Measurements from ENCODE around the gene CNPY4. TPM values are rescaled to one million over a fixed set of nuclear protein-coding genes. Genes with fewer than 3 reads are reported as not detected.

Gene CNPY4
- total RNA-seq, 1 experiment from 2014 or later = 10.4 TPM

DNA sequence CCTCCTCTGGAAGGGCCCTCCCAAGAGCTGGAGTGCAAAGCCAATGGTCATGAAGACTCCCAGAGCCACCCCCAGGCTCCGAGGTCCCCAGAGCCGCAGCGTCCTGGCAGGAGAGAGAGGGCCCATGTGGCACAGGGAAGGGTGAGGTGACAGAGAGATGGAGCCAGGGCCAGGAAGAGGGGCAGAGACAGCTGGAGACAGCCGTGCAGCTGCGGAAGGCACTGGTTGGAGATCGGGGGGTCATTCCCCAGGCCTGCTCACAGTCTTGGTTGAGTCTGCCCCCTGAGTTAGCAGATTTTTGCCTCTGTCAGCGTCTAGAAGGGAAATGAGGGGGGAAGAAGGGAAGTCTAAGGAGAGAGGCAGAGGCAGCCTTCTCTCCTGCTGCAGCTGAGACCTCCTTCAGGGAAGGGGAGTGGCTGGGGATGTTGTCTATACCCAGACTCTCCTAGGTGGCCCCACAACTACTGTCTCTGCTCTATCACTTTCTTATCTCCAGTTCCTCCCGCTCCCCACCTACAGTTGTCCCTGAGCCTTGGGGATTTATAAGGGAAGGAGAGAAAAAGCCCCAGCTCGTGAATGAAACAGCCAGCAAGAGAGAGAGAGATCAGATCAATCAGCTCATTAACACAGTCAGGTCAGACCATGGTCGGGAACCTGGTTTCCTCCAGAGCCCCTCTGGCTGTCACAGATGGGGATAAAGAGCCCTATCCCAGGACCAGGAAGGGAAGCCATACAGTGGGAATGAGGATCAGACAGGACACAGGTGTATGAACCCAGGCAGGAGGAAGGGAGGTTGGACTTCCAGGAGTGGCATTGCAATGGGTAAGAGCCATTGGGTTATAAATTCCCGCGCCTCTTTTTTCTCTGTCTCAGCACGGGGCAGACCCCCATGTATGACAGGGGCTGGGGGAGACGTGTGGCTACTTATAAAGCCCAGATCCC lies 47.8 kb downstream of the CNPY4 start:
- Histone ChIP-seq H4K91ac (ENCODE audit: insufficient read length, low read depth, low read length) (no peak overlapping the region), H3K9ac (ENCODE audit: extremely low read depth, insufficient read length, low read length) (no peak overlapping the region), H2BK15ac (ENCODE audit: low read depth, low read length) (no peak overlapping the region), H4K5ac (ENCODE audit: insufficient read length, low read depth, low read length) (no peak overlapping the region), H3K14ac (ENCODE audit: insufficient read depth, low read length) (no peak overlapping the region; the same call in 1 of the 2 replicates), H3K18ac (ENCODE audit: insufficient read length, low read depth, low read length) (no peak overlapping the region), H3K79me2 (ENCODE audit: insufficient read depth, low read length) (no peaks in the 10 kb centered on the region), H2AFZ (ENCODE audit: low read length) (no peak overlapping the region), H3T11ph (ENCODE audit: low read length) (no peak overlapping the region), H2BK5ac (ENCODE audit: insufficient read length, low read length) (no peak overlapping the region), H3K27me3 (ENCODE audit: insufficient read depth, low read length) (no peaks in the 10 kb centered on the region; the same call in 1 of the 2 replicates), H3K27ac (ENCODE audit: insufficient read length, low read depth, low read length) (no peak overlapping the region), H4K8ac (replicated peaks; ENCODE audit: insufficient read length, low read depth, low read length) (no peak overlapping the region), H3K4me2 (ENCODE audit: insufficient read depth, insufficient read length, low read length) (peak overlapping the region; percentile 65), H2AK5ac (ENCODE audit: insufficient read length, low read length) (no peak overlapping the region), H3K9me3 (ENCODE audit: control insufficient read depth, low read depth, low read length) (no peaks in the 10 kb centered on the region), H2BK120ac (ENCODE audit: low read depth, low read length, poor library complexity, severe bottlenecking) (no peak overlapping the region), H3K23me2 (ENCODE audit: insufficient read length, low read depth, low read length, poor library complexity, severe bottlenecking) (peaks cover 11% of the 10 kb centered on the region), H3K4me1 (ENCODE audit: insufficient read depth, low read length) (peaks cover 10% of the 10 kb centered on the region), H4K20me1 (ENCODE audit: control insufficient read depth, insufficient read depth, insufficient read length) (no peaks in the 10 kb centered on the region), H3K79me1 (ENCODE audit: insufficient read depth, low read depth, low read length, poor library complexity, severe bottlenecking) (no peaks in the 10 kb centered on the region), H2BK12ac (ENCODE audit: insufficient read length, low read depth, low read length) (no peak overlapping the region), H3K56ac (ENCODE audit: insufficient read length, low read depth, low read length) (no peak overlapping the region), H3K23ac (ENCODE audit: insufficient read length, low read depth, low read length) (no peak overlapping the region), H3K4ac (ENCODE audit: low read depth, low read length) (no peak overlapping the region), H2BK20ac (ENCODE audit: low read depth, low read length, poor library complexity, severe bottlenecking) (no peak overlapping the region)
- Mint-ChIP-seq H3K9me3 (no peaks in the 10 kb centered on the region; a peak in 1 of 5 replicates), H3K27ac (peak overlapping the region in 1 of 3 experiments; percentile 24; a peak in 1 of 7 replicates), H3K36me3 (ENCODE audit: insufficient read depth in 1 of 3, low read depth in 3 of 3) (peaks cover 3 to 11% (median 4%) of the 10 kb centered on the region in 3 experiments; a peak in 3 of 7 replicates), H3K4me1 (peaks cover 47 to 59% of the 10 kb centered on the region in 2 experiments), H3K27me3 (ENCODE audit: low read depth) (peaks cover 32% of the 10 kb centered on the region), H3K4me3 (peak overlapping the region; percentile 74 to 82)
- WGBS (ENCODE audit: extremely low coverage, insufficient read length, low lambda C conversion rate) = no CpG with 5 or more reads among the region's 14 CpGs
- DNase-seq = no peak
- TF ChIP-seq, protein P1, sequence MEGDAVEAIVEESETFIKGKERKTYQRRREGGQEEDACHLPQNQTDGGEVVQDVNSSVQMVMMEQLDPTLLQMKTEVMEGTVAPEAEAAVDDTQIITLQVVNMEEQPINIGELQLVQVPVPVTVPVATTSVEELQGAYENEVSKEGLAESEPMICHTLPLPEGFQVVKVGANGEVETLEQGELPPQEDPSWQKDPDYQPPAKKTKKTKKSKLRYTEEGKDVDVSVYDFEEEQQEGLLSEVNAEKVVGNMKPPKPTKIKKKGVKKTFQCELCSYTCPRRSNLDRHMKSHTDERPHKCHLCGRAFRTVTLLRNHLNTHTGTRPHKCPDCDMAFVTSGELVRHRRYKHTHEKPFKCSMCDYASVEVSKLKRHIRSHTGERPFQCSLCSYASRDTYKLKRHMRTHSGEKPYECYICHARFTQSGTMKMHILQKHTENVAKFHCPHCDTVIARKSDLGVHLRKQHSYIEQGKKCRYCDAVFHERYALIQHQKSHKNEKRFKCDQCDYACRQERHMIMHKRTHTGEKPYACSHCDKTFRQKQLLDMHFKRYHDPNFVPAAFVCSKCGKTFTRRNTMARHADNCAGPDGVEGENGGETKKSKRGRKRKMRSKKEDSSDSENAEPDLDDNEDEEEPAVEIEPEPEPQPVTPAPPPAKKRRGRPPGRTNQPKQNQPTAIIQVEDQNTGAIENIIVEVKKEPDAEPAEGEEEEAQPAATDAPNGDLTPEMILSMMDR (conservative IDR thresholded peaks at IDR 0.05) = no peak

All from H9 (cell line).